ENCODE data around the gene ARHGAP1.

The ARHGAP1 gene

GRCh38 chr11:46721286-46721685 is 20.9 kb upstream of the ARHGAP1 start:
- TF ChIP-seq ZBTB7A (IDR thresholded peaks at IDR 0.05; ENCODE audit: low read depth) (no peak), TCF12 (IDR thresholded peaks at IDR 0.05; ENCODE audit: low read depth) (no peak), TEAD4 (IDR thresholded peaks at IDR 0.05) (no peak), REST (IDR thresholded peaks at IDR 0.05; ENCODE audit: low read depth) (no peak), FOXM1 (IDR thresholded peaks at IDR 0.05; ENCODE audit: borderline replicate concordance, low read depth) (no peak), USF1 (IDR thresholded peaks at IDR 0.05) (no peak), TAF1 (IDR thresholded peaks at IDR 0.05; ENCODE audit: low read depth) (no peak), MAX (IDR thresholded peaks at IDR 0.05) (no peak), YY1 (IDR thresholded peaks at IDR 0.05; ENCODE audit: low read depth) (no peak), NFIC (IDR thresholded peaks at IDR 0.05) (no peak), CEBPB (IDR thresholded peaks at IDR 0.05) (no peak), EGR1 (IDR thresholded peaks at IDR 0.05) (no peak), CREB1 (IDR thresholded peaks at IDR 0.05; ENCODE audit: low read depth) (no peak), RAD21 (IDR thresholded peaks at IDR 0.05; ENCODE audit: low read depth) (no peak), EP300 (IDR thresholded peaks at IDR 0.05; ENCODE audit: borderline replicate concordance) (no peak)

GRCh38 chr11:46719543-46720218 is 19.3 kb upstream of the ARHGAP1 start:
- TF ChIP-seq EGR1 (IDR thresholded peaks at IDR 0.05): no peak
- no peak for TF ChIP-seq USF1 (IDR thresholded peaks at IDR 0.05)
- no peak for TF ChIP-seq RAD21 (IDR thresholded peaks at IDR 0.05; ENCODE audit: low read depth)
- no peak for TF ChIP-seq REST (IDR thresholded peaks at IDR 0.05; ENCODE audit: low read depth)
- TF ChIP-seq CEBPB (IDR thresholded peaks at IDR 0.05): no peak
- no peak for TF ChIP-seq FOXM1 (IDR thresholded peaks at IDR 0.05; ENCODE audit: borderline replicate concordance, low read depth)
- no peak for TF ChIP-seq ZBTB7A (IDR thresholded peaks at IDR 0.05; ENCODE audit: low read depth)
- TF ChIP-seq MAX (IDR thresholded peaks at IDR 0.05): no peak
- TF ChIP-seq CREB1 (IDR thresholded peaks at IDR 0.05; ENCODE audit: low read depth): no peak
- TF ChIP-seq YY1 (IDR thresholded peaks at IDR 0.05; ENCODE audit: low read depth): no peak
- TF ChIP-seq TCF12 (IDR thresholded peaks at IDR 0.05; ENCODE audit: low read depth): no peak
- TF ChIP-seq TEAD4 (IDR thresholded peaks at IDR 0.05): no peak
- TF ChIP-seq TAF1 (IDR thresholded peaks at IDR 0.05; ENCODE audit: low read depth): no peak
- no peak for TF ChIP-seq EP300 (IDR thresholded peaks at IDR 0.05; ENCODE audit: borderline replicate concordance)

GRCh38 chr11:46719048-46719542 is 18.7 kb upstream of the ARHGAP1 start, which contains the start of gene F2:
Gene F2 (plus strand): TSS chr11:46719213. CDS start chr11:46719236, 23 bp downstream.
- TF ChIP-seq CREB1 (IDR thresholded peaks at IDR 0.05; ENCODE audit: low read depth) (no peak), REST (IDR thresholded peaks at IDR 0.05; ENCODE audit: low read depth) (no peak), FOXM1 (IDR thresholded peaks at IDR 0.05; ENCODE audit: borderline replicate concordance, low read depth) (no peak), TAF1 (IDR thresholded peaks at IDR 0.05; ENCODE audit: low read depth) (no peak), RAD21 (IDR thresholded peaks at IDR 0.05; ENCODE audit: low read depth) (no peak), TCF12 (IDR thresholded peaks at IDR 0.05; ENCODE audit: low read depth) (no peak), TEAD4 (IDR thresholded peaks at IDR 0.05) (no peak), YY1 (IDR thresholded peaks at IDR 0.05; ENCODE audit: low read depth) (no peak), NFIC (IDR thresholded peaks at IDR 0.05) (no peak), ZBTB7A (IDR thresholded peaks at IDR 0.05; ENCODE audit: low read depth) (no peak), MAX (IDR thresholded peaks at IDR 0.05) (no peak), EP300 (IDR thresholded peaks at IDR 0.05; ENCODE audit: borderline replicate concordance) (no peak), EGR1 (IDR thresholded peaks at IDR 0.05) (no peak), USF1 (IDR thresholded peaks at IDR 0.05) (no peak), CEBPB (IDR thresholded peaks at IDR 0.05) (no peak)
